Testis (tissue), 2 donors: ENCODE results near the gene MEP1B.

Source experiments
- CTCF ChIP-seq, 3 experiments: fragments of 450-650 bp in 2 of 3; fragments of 200-600 bp in 1 of 3; sonication (generic) in 1 of 3; IDR thresholded peaks; one replicate each; pipeline ENCODE4 v1.5.1; 2016 to 2019; ENCODE audit warnings: antibody characterized with exemption in 3 of 3, mild to moderate bottlenecking in 2 of 3, moderate library complexity in 1 of 3
- POLR2A ChIP-seq: fragments of 450-650 bp; IDR thresholded peaks from one replicate; pipeline ENCODE4 v1.6.1; 2017; ENCODE audit warnings: antibody characterized with exemption, mild to moderate bottlenecking, moderate library complexity

- TF ChIP-seq POLR2A (no peak), CTCF (IDR thresholded peaks at IDR 0.05) (no peak)
Observed at GRCh38 chr18:32255570-32255969, 65.7 kb downstream of the MEP1B start.
